Effector memory CD4-positive, alpha-beta T cell (primary cell): ENCODE data around the gene ELFN1.
"Not testable (repeated sequence)": the region's sequence is repeated elsewhere in the genome, so short reads cannot be mapped to it uniquely, and the experiment has no call there.

Experiments used
- DNase-seq, 3 donors: peaks; one replicate each; pipeline ENCODE4 v3.0.0-alpha.2; 2020
- H3K27ac ChIP-seq: 2 replicates; pipeline ENCODE4 v1.7.0; 2013; ENCODE audit warnings: mild to moderate bottlenecking, low read length, moderate library complexity; ENCODE audit not compliant: insufficient read depth, poor library complexity, severe bottlenecking
- H3K27me3 ChIP-seq: replicated peaks from 2 replicates; pipeline ENCODE4 v1.7.0; 2013; ENCODE audit warnings: mild to moderate bottlenecking, low read length; ENCODE audit not compliant: insufficient read depth, control insufficient read depth, poor library complexity, severe bottlenecking
- H3K36me3 ChIP-seq: 2 replicates; pipeline ENCODE4 v1.7.0; 2013; ENCODE audit warnings: mild to moderate bottlenecking, low read length, moderate library complexity; ENCODE audit not compliant: control insufficient read depth, insufficient read depth
- H3K4me1 ChIP-seq: 2 replicates; pipeline ENCODE4 v1.7.0; 2013; ENCODE audit warnings: low read length, mild to moderate bottlenecking; ENCODE audit not compliant: control insufficient read depth, insufficient read depth, poor library complexity, severe bottlenecking
- H3K4me3 ChIP-seq: 2 replicates; pipeline ENCODE4 v1.7.0; 2013; ENCODE audit warnings: low read length, low read depth, mild to moderate bottlenecking; ENCODE audit not compliant: insufficient read depth, poor library complexity, severe bottlenecking
- H3K9me3 ChIP-seq: 2 replicates; pipeline ENCODE4 v1.7.0; 2013; ENCODE audit warnings: mild to moderate bottlenecking, low read length, moderate library complexity; ENCODE audit not compliant: control insufficient read depth

ELFN1 gene

GRCh38 chr7:1717095-1717483 is 47.0 kb downstream of the ELFN1 start:
- Histone ChIP-seq H3K4me1 (no peaks in the 10 kb centered on the region), H3K27me3 (no peaks in the 10 kb centered on the region), H3K4me3 (no peak overlapping the region), H3K9me3 (no peaks in the 10 kb centered on the region), H3K36me3 (no peaks in the 10 kb centered on the region), H3K27ac (no peak overlapping the region)
- no peak for DNase-seq

GRCh38 chr7:1717903-1718676 is 48.0 kb downstream of the ELFN1 start:
- Histone ChIP-seq H3K36me3 (no peaks in the 10 kb centered on the region), H3K4me1 (no peaks in the 10 kb centered on the region), H3K4me3 (no peak overlapping the region), H3K27ac (no peak overlapping the region), H3K27me3 (no peaks in the 10 kb centered on the region), H3K9me3 (no peaks in the 10 kb centered on the region)
- no peak for DNase-seq

- H3K27me3 ChIP-seq, H3K9me3 ChIP-seq, DNase-seq, H3K36me3 ChIP-seq, H3K27ac ChIP-seq, H3K4me3 ChIP-seq, H3K4me1 ChIP-seq: not testable (repeated sequence)
These were observed 48.8 kb downstream of the ELFN1 start for GRCh38 chr7:1718850-1719249.

- not testable (repeated sequence) for H3K4me1 ChIP-seq, DNase-seq, H3K36me3 ChIP-seq, H3K27ac ChIP-seq, H3K4me3 ChIP-seq, H3K9me3 ChIP-seq, H3K27me3 ChIP-seq
These were observed 49.2 kb downstream of the ELFN1 start for GRCh38 chr7:1719256-1719655.

DNA sequence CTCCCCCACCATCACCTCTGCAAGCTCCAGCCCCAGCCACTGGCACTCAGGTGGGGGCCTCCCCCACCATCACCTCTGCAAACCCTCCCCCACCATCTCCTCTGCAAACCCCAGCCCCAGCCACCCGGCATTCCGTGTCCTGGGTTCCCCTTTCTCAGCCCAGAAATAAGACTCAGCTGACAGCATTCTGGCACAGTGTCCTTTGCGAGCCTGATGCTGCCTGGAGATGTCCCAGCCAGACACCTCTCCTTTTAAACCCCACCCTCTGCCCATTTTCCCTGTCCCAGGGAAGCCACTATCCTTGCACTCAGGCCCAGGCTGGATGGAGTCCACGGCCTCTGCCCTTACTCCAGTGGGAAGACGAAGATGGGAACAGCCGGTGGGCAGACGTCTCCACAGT is 49.8 kb downstream of the ELFN1 start:
- no peaks in the 10 kb centered on the region for H3K36me3 ChIP-seq
- no peak overlapping the region for H3K4me3 ChIP-seq
- no peak for DNase-seq
- H3K27me3 ChIP-seq: no peaks in the 10 kb centered on the region
- H3K9me3 ChIP-seq: no peaks in the 10 kb centered on the region
- no peaks in the 10 kb centered on the region for H3K4me1 ChIP-seq
- H3K27ac ChIP-seq: no peak overlapping the region

GRCh38 chr7:1720326-1720725 is 50.2 kb downstream of the ELFN1 start:
- Histone ChIP-seq H3K27ac (no peak overlapping the region), H3K4me3 (no peak overlapping the region), H3K4me1 (no peaks in the 10 kb centered on the region), H3K9me3 (no peaks in the 10 kb centered on the region), H3K27me3 (no peaks in the 10 kb centered on the region), H3K36me3 (no peaks in the 10 kb centered on the region)
- DNase-seq: no peak

GRCh38 chr7:1721047-1721690 is 51.1 kb downstream of the ELFN1 start:
- Histone ChIP-seq H3K27ac (no peak overlapping the region), H3K4me3 (no peak overlapping the region), H3K9me3 (no peaks in the 10 kb centered on the region), H3K36me3 (no peaks in the 10 kb centered on the region), H3K4me1 (no peaks in the 10 kb centered on the region), H3K27me3 (no peaks in the 10 kb centered on the region)
- no peak for DNase-seq

GRCh38 chr7:1723254-1723653 is 53.2 kb downstream of the ELFN1 start:
- no peak overlapping the region for H3K27ac ChIP-seq
- H3K9me3 ChIP-seq: no peaks in the 10 kb centered on the region
- no peak for DNase-seq
- no peaks in the 10 kb centered on the region for H3K27me3 ChIP-seq
- H3K36me3 ChIP-seq: no peaks in the 10 kb centered on the region
- H3K4me1 ChIP-seq: no peaks in the 10 kb centered on the region
- H3K4me3 ChIP-seq: no peak overlapping the region

DNA sequence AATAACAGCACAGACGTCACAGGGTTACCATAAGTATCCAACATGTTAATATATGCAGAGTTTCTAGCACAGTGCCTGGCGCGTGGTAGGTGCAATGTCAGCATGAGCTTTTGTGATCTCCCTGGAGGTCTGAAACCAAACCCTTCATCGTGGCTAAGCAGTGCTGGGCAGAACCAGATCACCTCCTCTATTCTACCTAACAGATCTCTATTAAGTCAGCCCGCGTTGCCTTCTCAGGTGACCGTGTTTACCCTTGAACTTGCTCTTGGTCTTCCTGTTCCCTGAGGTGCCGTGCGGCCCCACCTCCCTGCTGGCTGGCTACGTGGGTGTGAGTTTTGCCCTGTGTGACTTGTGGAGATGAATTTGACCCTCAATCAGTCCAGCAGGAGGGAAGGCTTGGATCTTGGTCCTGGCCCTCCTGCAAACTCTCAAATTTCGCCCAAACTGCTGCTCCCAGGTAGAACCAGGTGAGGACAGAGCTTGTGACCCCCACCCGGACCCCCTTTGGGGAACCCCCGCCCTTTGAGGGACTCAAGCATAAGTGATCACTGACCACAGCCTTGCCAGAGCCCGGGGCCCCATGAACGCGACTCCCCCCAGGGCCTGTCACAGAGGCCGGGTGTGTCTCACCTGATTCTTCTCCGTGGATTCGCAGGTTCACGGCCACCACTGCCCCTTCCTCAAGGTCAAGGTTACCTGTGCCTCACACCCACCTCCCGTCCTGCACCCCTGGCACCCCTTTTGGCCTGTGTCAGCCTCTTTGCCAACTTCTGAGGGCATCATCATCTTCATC is 54.2 kb downstream of the ELFN1 start:
- H3K9me3 ChIP-seq: no peaks in the 10 kb centered on the region
- H3K4me3 ChIP-seq: no peak overlapping the region
- H3K36me3 ChIP-seq: no peaks in the 10 kb centered on the region
- H3K27me3 ChIP-seq: no peaks in the 10 kb centered on the region
- no peak for DNase-seq
- H3K27ac ChIP-seq: no peak overlapping the region
- no peaks in the 10 kb centered on the region for H3K4me1 ChIP-seq

- H3K36me3 ChIP-seq: no peaks in the 10 kb centered on the region
- no peak for DNase-seq
- no peaks in the 10 kb centered on the region for H3K4me1 ChIP-seq
- H3K4me3 ChIP-seq: no peak overlapping the region
- no peaks in the 10 kb centered on the region for H3K27me3 ChIP-seq
- no peak overlapping the region for H3K27ac ChIP-seq
- no peaks in the 10 kb centered on the region for H3K9me3 ChIP-seq
These were observed 55.2 kb downstream of the ELFN1 start for GRCh38 chr7:1725199-1725690.
